H9 (cell line): Measurements from ENCODE around the gene BAAT. TPM values are rescaled to one million over a fixed set of nuclear protein-coding genes. Genes with fewer than 3 reads are reported as not detected.

ENCODE experiments used
- DNase-seq: peaks from one replicate; pipeline ENCODE4 v3.0.0-alpha.2; 2017
- H2AFZ ChIP-seq: one replicate; pipeline ENCODE4 v1.6.1; 2013; ENCODE audit warnings: mild to moderate bottlenecking, low read length, control low read depth, moderate library complexity
- H2AK5ac ChIP-seq: 2 replicates; pipeline ENCODE4 v1.6.1; 2013; ENCODE audit warnings: low read length, control low read depth, mixed read lengths; ENCODE audit not compliant: insufficient read length
- H2BK120ac ChIP-seq: one replicate; pipeline ENCODE4 v1.6.1; 2013; ENCODE audit warnings: low read depth, mild to moderate bottlenecking, low read length, control low read depth, inconsistent platforms; ENCODE audit not compliant: poor library complexity, severe bottlenecking
- H2BK12ac ChIP-seq: 2 replicates; pipeline ENCODE4 v1.6.1; 2013; ENCODE audit warnings: low read length, control low read depth, mixed read lengths, low read depth; ENCODE audit not compliant: insufficient read length
- H2BK15ac ChIP-seq: 2 replicates; pipeline ENCODE4 v1.6.1; 2013; ENCODE audit warnings: low read depth, low read length, control low read depth
- H2BK20ac ChIP-seq: one replicate; pipeline ENCODE4 v1.6.1; 2013; ENCODE audit warnings: low read depth, mild to moderate bottlenecking, low read length, control low read depth, inconsistent platforms; ENCODE audit not compliant: poor library complexity, severe bottlenecking
- H2BK5ac ChIP-seq: 2 replicates; pipeline ENCODE4 v1.6.1; 2013; ENCODE audit warnings: low read length, control low read depth, mixed read lengths; ENCODE audit not compliant: insufficient read length
- H3K14ac ChIP-seq: 2 replicates; pipeline ENCODE4 v1.6.1; 2013; ENCODE audit warnings: low read length, control low read depth; ENCODE audit not compliant: insufficient read depth
- H3K18ac ChIP-seq: 2 replicates; pipeline ENCODE4 v1.6.1; 2013; ENCODE audit warnings: low read depth, mild to moderate bottlenecking, mixed read lengths, low read length, control low read depth; ENCODE audit not compliant: insufficient read length
- H3K23ac ChIP-seq: 2 replicates; pipeline ENCODE4 v1.6.1; 2013; ENCODE audit warnings: low read length, control low read depth, mixed read lengths, low read depth; ENCODE audit not compliant: insufficient read length
- H3K23me2 ChIP-seq: 2 replicates; pipeline ENCODE4 v1.6.1; 2013; ENCODE audit warnings: low read depth, mild to moderate bottlenecking, mixed read lengths, low read length, control low read depth; ENCODE audit not compliant: insufficient read length, poor library complexity, severe bottlenecking
- H3K27ac ChIP-seq: 2 replicates; pipeline ENCODE4 v1.5.1; 2013; ENCODE audit warnings: low read length, control low read depth, mixed read lengths, low read depth; ENCODE audit not compliant: insufficient read length
- H3K27me3 ChIP-seq: 2 replicates; pipeline ENCODE4 v1.6.1; 2013; ENCODE audit warnings: low read length, control low read depth, inconsistent platforms; ENCODE audit not compliant: insufficient read depth
- H3K4ac ChIP-seq: 2 replicates; pipeline ENCODE4 v1.6.1; 2013; ENCODE audit warnings: low read depth, mild to moderate bottlenecking, control low read depth, inconsistent platforms, low read length, moderate library complexity
- H3K4me1 ChIP-seq: 2 replicates; pipeline ENCODE4 v1.6.1; 2013; ENCODE audit warnings: low read length, control low read depth, inconsistent platforms; ENCODE audit not compliant: insufficient read depth
- H3K4me2 ChIP-seq: 2 replicates; pipeline ENCODE4 v1.6.1; 2013; ENCODE audit warnings: low read length, control low read depth, mixed read lengths; ENCODE audit not compliant: insufficient read length, insufficient read depth
- H3K56ac ChIP-seq: 2 replicates; pipeline ENCODE4 v1.6.1; 2013; ENCODE audit warnings: low read depth, mild to moderate bottlenecking, mixed read lengths, low read length, control low read depth; ENCODE audit not compliant: insufficient read length
- H3K79me1 ChIP-seq: 2 replicates; pipeline ENCODE4 v1.6.1; 2013; ENCODE audit warnings: low read depth, mild to moderate bottlenecking, moderate library complexity, low read length, control low read depth, inconsistent platforms; ENCODE audit not compliant: insufficient read depth, poor library complexity, severe bottlenecking
- H3K79me2 ChIP-seq: 2 replicates; pipeline ENCODE4 v1.6.1; 2013; ENCODE audit warnings: low read length, control low read depth, inconsistent platforms; ENCODE audit not compliant: insufficient read depth
- H3K9ac ChIP-seq: 2 replicates; pipeline ENCODE4 v1.6.1; 2013; ENCODE audit warnings: low read length, control low read depth, mixed read lengths; ENCODE audit not compliant: insufficient read length; ENCODE audit errors: extremely low read depth
- H3K9me3 ChIP-seq: one replicate; pipeline ENCODE4 v1.6.1; 2013; ENCODE audit warnings: low read depth, low read length, inconsistent platforms; ENCODE audit not compliant: control insufficient read depth
- H3T11ph ChIP-seq: one replicate; pipeline ENCODE4 v1.6.1; 2013; ENCODE audit warnings: mild to moderate bottlenecking, low read length, control low read depth, inconsistent platforms
- H4K20me1 ChIP-seq: one replicate; pipeline ENCODE4 v1.6.1; 2013; ENCODE audit not compliant: control insufficient read depth, insufficient read length, insufficient read depth
- H4K5ac ChIP-seq: 2 replicates; pipeline ENCODE4 v1.6.1; 2013; ENCODE audit warnings: low read depth, mild to moderate bottlenecking, mixed read lengths, low read length, control low read depth; ENCODE audit not compliant: insufficient read length
- H4K8ac ChIP-seq: replicated peaks from 2 replicates; pipeline ENCODE4 v1.6.1; 2013; ENCODE audit warnings: low read length, control low read depth, mixed read lengths, low read depth; ENCODE audit not compliant: insufficient read length
- H4K91ac ChIP-seq: 2 replicates; pipeline ENCODE4 v1.6.1; 2013; ENCODE audit warnings: low read depth, mild to moderate bottlenecking, moderate library complexity, mixed read lengths, low read length, control low read depth; ENCODE audit not compliant: insufficient read length
- H3K27ac Mint-ChIP-seq, 3 experiments: 2 replicates in 2 of 3; 3 replicates in 1 of 3; pipeline ENCODE4 v1.8.0; 2020 to 2021; ENCODE audit warnings: mixed read lengths in 3 of 3, mild to moderate bottlenecking in 1 of 3, moderate library complexity in 1 of 3
- H3K27me3 Mint-ChIP-seq: 2 replicates; pipeline ENCODE4 v1.8.0; 2021; ENCODE audit warnings: low read depth, mild to moderate bottlenecking, moderate library complexity, mixed read lengths
- H3K36me3 Mint-ChIP-seq, 3 experiments: 2 replicates in 2 of 3; 3 replicates in 1 of 3; pipeline ENCODE4 v1.8.0; 2020 to 2021; ENCODE audit warnings: low read depth in 3 of 3, mixed read lengths in 3 of 3; ENCODE audit not compliant: insufficient read depth in 1 of 3
- H3K4me1 Mint-ChIP-seq, 2 experiments: 2 replicates each; pipeline ENCODE4 v1.8.0; 2020; ENCODE audit warnings: mixed read lengths in 2 of 2
- H3K4me3 Mint-ChIP-seq, 2 experiments: 2 replicates in 1 of 2; 3 replicates in 1 of 2; pipeline ENCODE4 v1.8.0; 2020 to 2021; ENCODE audit warnings: mild to moderate bottlenecking in 2 of 2, mixed read lengths in 2 of 2, moderate library complexity in 1 of 2
- H3K9me3 Mint-ChIP-seq, 2 experiments: 2 replicates in 1 of 2; 3 replicates in 1 of 2; pipeline ENCODE4 v1.8.0; 2020; ENCODE audit warnings: mild to moderate bottlenecking in 2 of 2, mixed read lengths in 2 of 2, moderate library complexity in 1 of 2
- CTCF ChIP-seq: fragments of 200-600 bp; sonication (generic); conservative IDR thresholded peaks from 3 replicates; pipeline ENCODE4 v1.8.0; 2021; ENCODE audit warnings: antibody characterized with exemption, mild to moderate bottlenecking
- WGBS: extraction: QIAGEN DNeasy Blood & Tissue Kit; methylation state at CpG from one replicate; pipeline ENCODE4 v1.1.7; 2013; ENCODE audit warnings: missing lambda C conversion rate, low lambda C conversion rate, mixed read lengths; ENCODE audit not compliant: insufficient read length; ENCODE audit errors: extremely low coverage; 5-methylcytosine and 5-hydroxymethylcytosine counted together
- total RNA-seq: library from RNA; stranded (reverse); gene quantifications from 2 replicates; pipeline ENCODE4 v1.2.1, GENCODE V29; 2021

Gene BAAT
- total RNA-seq, 1 experiment from 2014 or later = 0.09 TPM

- no peak overlapping the region for H4K8ac ChIP-seq
- H2AK5ac ChIP-seq = no peak overlapping the region
- H4K20me1 ChIP-seq = peaks cover 2% of the 10 kb centered on the region
- H3K18ac ChIP-seq = no peak overlapping the region
- no peak overlapping the region for H4K5ac ChIP-seq
- no peak overlapping the region for H2BK5ac ChIP-seq
- no peaks in the 10 kb centered on the region for H3K9me3 ChIP-seq
- H3K4me3 Mint-ChIP-seq = peak overlapping the region; percentile 97 to 98
- no peak overlapping the region for H3K23ac ChIP-seq
- no peak overlapping the region for H3K27ac ChIP-seq
- H2BK15ac ChIP-seq = no peak overlapping the region
- H2BK20ac ChIP-seq = no peak overlapping the region
- H2BK12ac ChIP-seq = no peak overlapping the region
- no peaks in the 10 kb centered on the region for H3K27me3 Mint-ChIP-seq
- peaks cover 9% of the 10 kb centered on the region for H3K79me1 ChIP-seq
- peaks cover 3% of the 10 kb centered on the region for H3K23me2 ChIP-seq
- no peak for DNase-seq
- H3K56ac ChIP-seq = no peak overlapping the region
- no peak overlapping the region for H2BK120ac ChIP-seq
- H3T11ph ChIP-seq = no peak overlapping the region
- TF ChIP-seq CTCF = no peak
- H3K4me1 ChIP-seq = no peaks in the 10 kb centered on the region
- H3K9me3 Mint-ChIP-seq = peaks cover 18 to 30% of the 10 kb centered on the region in 2 experiments
- peak overlapping the region in 2 of 3 experiments; percentile 84 to 99; a peak in 5 of 7 replicates for H3K27ac Mint-ChIP-seq
- no peak overlapping the region for H3K4ac ChIP-seq
- peak overlapping the region; percentile 60 for H3K4me2 ChIP-seq
- H3K27me3 ChIP-seq = no peaks in the 10 kb centered on the region
- no peak overlapping the region for H2AFZ ChIP-seq
- H3K79me2 ChIP-seq = peaks cover 28% of the 10 kb centered on the region; the same call in 1 of the 2 replicates
- H3K9ac ChIP-seq = peak overlapping the region; percentile 59
- peaks cover 67 to 75% (median 71%) of the 10 kb centered on the region in 3 experiments for H3K36me3 Mint-ChIP-seq
- no peak overlapping the region for H4K91ac ChIP-seq
- peaks cover 18 to 20% of the 10 kb centered on the region in 2 experiments for H3K4me1 Mint-ChIP-seq
- H3K14ac ChIP-seq = 0 out of 2 replicates have a peak overlapping the region, but pooled peaks have one; percentile 39
- WGBS = no CpG with 5 or more reads among the region's 28 CpGs
These were observed 14.3 kb upstream of the BAAT start for GRCh38 chr9:101398930-101399642.
